ENCODE data around the gene PRKG1. TPM values are rescaled to one million over a fixed set of nuclear protein-coding genes. Genes with fewer than 3 reads are reported as not detected.

The PRKG1 gene
- total RNA-seq, 1 experiment from 2014 or later: 0.21 TPM

GRCh38 chr10:51230887-51231585 lies 156.7 kb downstream of the PRKG1 start:
- no peaks in the 10 kb centered on the region for H3K27me3 Mint-ChIP-seq (ENCODE audit: unreplicated experiment)
- CTCF ChIA-PET: no interaction called here
- DNase-seq: no peak
- H3K27ac Mint-ChIP-seq (ENCODE audit: unreplicated experiment): no peak overlapping the region
- H3K4me3 Mint-ChIP-seq (ENCODE audit: low read depth, unreplicated experiment): no peak overlapping the region
- no peak for TF ChIP-seq CTCF (IDR thresholded peaks at IDR 0.05; ENCODE audit: unreplicated experiment)
- intact Hi-C loops (cut with micrococcal nuclease; ENCODE audit: unreplicated experiment): no loop called here
- H3K9me3 Mint-ChIP-seq (ENCODE audit: low read depth, unreplicated experiment): no peaks in the 10 kb centered on the region
- H3K36me3 Mint-ChIP-seq (ENCODE audit: insufficient read depth, unreplicated experiment): no peaks in the 10 kb centered on the region
- no peaks in the 10 kb centered on the region for H3K4me1 Mint-ChIP-seq (ENCODE audit: low read depth, unreplicated experiment)
- BruUV-seq (replicated peaks): no TSS peak

GRCh38 chr10:51231754-51232153 lies 157.5 kb downstream of the PRKG1 start:
- intact Hi-C loops (cut with micrococcal nuclease; ENCODE audit: unreplicated experiment): no loop called here
- TF ChIP-seq CTCF (IDR thresholded peaks at IDR 0.05; ENCODE audit: unreplicated experiment): no peak
- no peaks in the 10 kb centered on the region for H3K9me3 Mint-ChIP-seq (ENCODE audit: low read depth, unreplicated experiment)
- no peaks in the 10 kb centered on the region for H3K36me3 Mint-ChIP-seq (ENCODE audit: insufficient read depth, unreplicated experiment)
- no peaks in the 10 kb centered on the region for H3K27me3 Mint-ChIP-seq (ENCODE audit: unreplicated experiment)
- CTCF ChIA-PET: no interaction called here
- no peak for DNase-seq
- no peak overlapping the region for H3K4me3 Mint-ChIP-seq (ENCODE audit: low read depth, unreplicated experiment)
- H3K27ac Mint-ChIP-seq (ENCODE audit: unreplicated experiment): no peak overlapping the region
- H3K4me1 Mint-ChIP-seq (ENCODE audit: low read depth, unreplicated experiment): no peaks in the 10 kb centered on the region
- BruUV-seq (replicated peaks): no TSS peak

- intact Hi-C loops (cut with micrococcal nuclease; ENCODE audit: unreplicated experiment): no loop called here
- no peaks in the 10 kb centered on the region for H3K4me1 Mint-ChIP-seq (ENCODE audit: low read depth, unreplicated experiment)
- H3K27ac Mint-ChIP-seq (ENCODE audit: unreplicated experiment): no peak overlapping the region
- TF ChIP-seq CTCF (IDR thresholded peaks at IDR 0.05; ENCODE audit: unreplicated experiment): no peak
- no peak overlapping the region for H3K4me3 Mint-ChIP-seq (ENCODE audit: low read depth, unreplicated experiment)
- CTCF ChIA-PET: no interaction called here
- no peaks in the 10 kb centered on the region for H3K9me3 Mint-ChIP-seq (ENCODE audit: low read depth, unreplicated experiment)
- no peaks in the 10 kb centered on the region for H3K36me3 Mint-ChIP-seq (ENCODE audit: insufficient read depth, unreplicated experiment)
- DNase-seq: no peak
- BruUV-seq (replicated peaks): no TSS peak
- H3K27me3 Mint-ChIP-seq (ENCODE audit: unreplicated experiment): no peaks in the 10 kb centered on the region
Measured at GRCh38 chr10:51233337-51234100, 159.2 kb downstream of the PRKG1 start.

- Mint-ChIP-seq H3K27ac (ENCODE audit: unreplicated experiment) (no peak overlapping the region), H3K4me1 (ENCODE audit: low read depth, unreplicated experiment) (no peaks in the 10 kb centered on the region), H3K4me3 (ENCODE audit: low read depth, unreplicated experiment) (no peak overlapping the region), H3K9me3 (ENCODE audit: low read depth, unreplicated experiment) (no peaks in the 10 kb centered on the region), H3K36me3 (ENCODE audit: insufficient read depth, unreplicated experiment) (no peaks in the 10 kb centered on the region), H3K27me3 (ENCODE audit: unreplicated experiment) (no peaks in the 10 kb centered on the region)
- no peak for DNase-seq
- no peak for TF ChIP-seq CTCF (IDR thresholded peaks at IDR 0.05; ENCODE audit: unreplicated experiment)
- no TSS peak for BruUV-seq (replicated peaks)
- CTCF ChIA-PET: no interaction called here
- intact Hi-C loops (cut with micrococcal nuclease; ENCODE audit: unreplicated experiment): no loop called here
Measured at GRCh38 chr10:51235865-51236264, 161.6 kb downstream of the PRKG1 start.
